Breast epithelium (tissue), 4 donors: ENCODE results near the gene SNCAIP. TPM values are rescaled to one million over a fixed set of nuclear protein-coding genes. Genes with fewer than 3 reads are reported as not detected.
A peak's percentile ranks its signal among the peaks of the same experiment; 100 is the strongest.

Experiments used
- DNase-seq, 2 donors: peaks; one replicate each; pipeline ENCODE4 v3.0.0-alpha.2; 2019; ENCODE audit warnings: low spot score in 2 of 2
- H3K27ac ChIP-seq, 2 donors: fragments of 200-600 bp; sonication (generic) in 1 of 2; one replicate each; pipeline ENCODE4 v1.5.1; 2016 to 2019; ENCODE audit warnings: mild to moderate bottlenecking in 1 of 2
- H3K27me3 ChIP-seq, 2 donors: fragments of 200-600 bp; sonication (generic) in 1 of 2; one replicate each; pipeline versions ENCODE4 v1.5.1 to v1.6.0; 2017 to 2019; ENCODE audit warnings: control low read depth in 1 of 2, mild to moderate bottlenecking in 1 of 2
- H3K36me3 ChIP-seq: fragments of 200-600 bp; one replicate; pipeline ENCODE4 v1.5.1; 2019
- H3K4me1 ChIP-seq, 2 donors: fragments of 200-600 bp; sonication (generic); one replicate each; pipeline ENCODE4 v1.5.1; 2016 to 2019; ENCODE audit warnings: control low read depth in 1 of 2
- H3K4me3 ChIP-seq, 3 donors: fragments of 200-600 bp; sonication (generic); 1 replicate in 2 of 3; 2 replicates in 1 of 3; pipeline ENCODE4 v1.5.1; 2016 to 2019; ENCODE audit warnings: mild to moderate bottlenecking in 3 of 3, moderate library complexity in 2 of 3
- H3K9me3 ChIP-seq, 2 donors: fragments of 200-600 bp; sonication (generic) in 1 of 2; one replicate each; pipeline ENCODE4 v1.5.1; 2016 to 2019; ENCODE audit warnings: control low read depth in 1 of 2
- POLR2A ChIP-seq: fragments of 450-650 bp; IDR thresholded peaks from one replicate; pipeline ENCODE4 v1.6.1; 2016; ENCODE audit warnings: antibody characterized with exemption, mild to moderate bottlenecking, moderate library complexity
- POLR2AphosphoS5 ChIP-seq, 3 donors: sonication (generic); formaldehyde crosslinking; IDR thresholded peaks; one replicate each; pipeline ENCODE4 v1.6.1; 2017; ENCODE audit warnings: antibody characterized with exemption in 3 of 3
- intact Hi-C: fragments of 100-400 bp; cut with DNase I; formaldehyde crosslinking; loops from one replicate; pipeline ENCODE4 v1.15.1; 2023; ENCODE audit warnings: low total_unique reads
- total RNA-seq, 3 donors: library from RNA; depleted of rRNA; stranded (reverse); fragments of >200 nt; gene quantifications; one replicate each; pipeline ENCODE4 v1.1.0, GENCODE V29; 2016
- TF ChIP-seq, protein P1 (sequence below), 3 donors: fragments of 450-650 bp; IDR thresholded peaks; one replicate each; pipeline ENCODE4 v1.5.1; 2016 to 2017; ENCODE audit warnings: antibody characterized with exemption in 3 of 3, mild to moderate bottlenecking in 3 of 3, moderate library complexity in 3 of 3

SNCAIP gene
- total RNA-seq, 3 donors from 2014 or later: 9.8 to 15.4 (median 10.9) TPM

DNA sequence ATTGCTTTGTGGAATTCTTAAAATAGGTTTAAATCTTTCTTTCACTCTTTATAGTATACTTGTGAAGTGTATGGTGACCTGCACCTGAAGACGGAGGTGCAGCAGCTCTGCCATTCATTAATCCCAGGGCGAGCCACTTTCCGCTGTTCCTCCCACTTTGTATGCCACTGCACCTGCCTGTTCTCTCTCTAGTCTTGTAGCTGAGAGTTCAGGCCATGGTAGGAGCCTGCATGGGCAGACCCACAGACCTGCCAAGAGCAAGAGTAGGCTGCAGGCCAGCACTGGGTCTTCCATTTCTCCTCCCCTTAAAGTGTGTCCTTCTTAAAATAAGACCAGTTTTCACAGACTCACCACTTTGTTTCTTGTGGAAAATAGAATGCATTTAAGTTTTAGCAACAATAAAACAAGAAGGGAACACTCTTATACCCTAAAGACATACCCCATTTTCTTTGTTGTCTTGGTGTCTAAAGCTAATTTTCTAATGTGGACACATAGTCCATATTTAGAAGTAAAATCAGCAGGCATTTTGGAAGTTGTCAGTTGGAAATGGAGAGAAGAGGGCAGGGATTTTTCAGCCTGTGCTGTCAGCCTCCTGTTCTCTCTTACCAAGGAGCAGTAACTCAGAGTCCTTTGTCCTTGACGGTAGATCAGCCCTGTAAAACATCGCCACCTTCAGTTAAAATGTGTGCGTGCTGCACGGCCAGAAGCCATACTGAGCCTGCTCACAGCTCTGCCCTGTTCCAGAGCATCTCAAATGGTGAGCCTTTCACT is 103.2 kb downstream of the SNCAIP start:
- no peaks in the 10 kb centered on the region for H3K27me3 ChIP-seq
- H3K27ac ChIP-seq: no peak overlapping the region
- no peak for TF ChIP-seq POLR2AphosphoS5 (IDR thresholded peaks at IDR 0.05)
- TF ChIP-seq, protein P1, sequence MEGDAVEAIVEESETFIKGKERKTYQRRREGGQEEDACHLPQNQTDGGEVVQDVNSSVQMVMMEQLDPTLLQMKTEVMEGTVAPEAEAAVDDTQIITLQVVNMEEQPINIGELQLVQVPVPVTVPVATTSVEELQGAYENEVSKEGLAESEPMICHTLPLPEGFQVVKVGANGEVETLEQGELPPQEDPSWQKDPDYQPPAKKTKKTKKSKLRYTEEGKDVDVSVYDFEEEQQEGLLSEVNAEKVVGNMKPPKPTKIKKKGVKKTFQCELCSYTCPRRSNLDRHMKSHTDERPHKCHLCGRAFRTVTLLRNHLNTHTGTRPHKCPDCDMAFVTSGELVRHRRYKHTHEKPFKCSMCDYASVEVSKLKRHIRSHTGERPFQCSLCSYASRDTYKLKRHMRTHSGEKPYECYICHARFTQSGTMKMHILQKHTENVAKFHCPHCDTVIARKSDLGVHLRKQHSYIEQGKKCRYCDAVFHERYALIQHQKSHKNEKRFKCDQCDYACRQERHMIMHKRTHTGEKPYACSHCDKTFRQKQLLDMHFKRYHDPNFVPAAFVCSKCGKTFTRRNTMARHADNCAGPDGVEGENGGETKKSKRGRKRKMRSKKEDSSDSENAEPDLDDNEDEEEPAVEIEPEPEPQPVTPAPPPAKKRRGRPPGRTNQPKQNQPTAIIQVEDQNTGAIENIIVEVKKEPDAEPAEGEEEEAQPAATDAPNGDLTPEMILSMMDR (IDR thresholded peaks at IDR 0.05): peak in 2 of 3 donors; percentile 34 to 50
- H3K9me3 ChIP-seq: no peaks in the 10 kb centered on the region
- DNase-seq: peak in 1 of 2 donors; percentile 24
- H3K4me3 ChIP-seq: no peak overlapping the region
- intact Hi-C loops: no loop called here
- H3K36me3 ChIP-seq: no peaks in the 10 kb centered on the region
- no peaks in the 10 kb centered on the region for H3K4me1 ChIP-seq

DNA sequence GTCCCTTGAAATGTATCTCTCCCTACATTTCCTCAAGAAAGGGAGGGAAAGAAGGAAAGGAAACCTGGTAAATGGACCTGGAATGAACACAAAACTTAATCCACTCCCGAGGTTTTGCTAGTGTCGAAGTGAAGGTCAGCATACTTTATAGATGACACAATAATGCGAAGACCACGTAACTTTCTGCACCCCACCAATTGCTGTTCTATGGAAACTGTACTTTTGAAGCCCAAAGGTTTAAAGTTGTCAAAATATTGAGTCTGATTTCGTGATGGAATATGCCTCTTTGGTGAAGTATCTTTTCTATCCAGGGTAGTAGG is 103.7 kb downstream of the SNCAIP start:
- Histone ChIP-seq H3K36me3 (no peaks in the 10 kb centered on the region), H3K4me1 (no peaks in the 10 kb centered on the region), H3K4me3 (no peak overlapping the region), H3K27me3 (no peaks in the 10 kb centered on the region), H3K27ac (no peak overlapping the region), H3K9me3 (no peaks in the 10 kb centered on the region)
- intact Hi-C loops: no loop called here
- DNase-seq: no peak
- TF ChIP-seq, protein P1 (IDR thresholded peaks at IDR 0.05): no peak
- TF ChIP-seq POLR2AphosphoS5 (IDR thresholded peaks at IDR 0.05) (no peak), POLR2A (no peak)

DNA sequence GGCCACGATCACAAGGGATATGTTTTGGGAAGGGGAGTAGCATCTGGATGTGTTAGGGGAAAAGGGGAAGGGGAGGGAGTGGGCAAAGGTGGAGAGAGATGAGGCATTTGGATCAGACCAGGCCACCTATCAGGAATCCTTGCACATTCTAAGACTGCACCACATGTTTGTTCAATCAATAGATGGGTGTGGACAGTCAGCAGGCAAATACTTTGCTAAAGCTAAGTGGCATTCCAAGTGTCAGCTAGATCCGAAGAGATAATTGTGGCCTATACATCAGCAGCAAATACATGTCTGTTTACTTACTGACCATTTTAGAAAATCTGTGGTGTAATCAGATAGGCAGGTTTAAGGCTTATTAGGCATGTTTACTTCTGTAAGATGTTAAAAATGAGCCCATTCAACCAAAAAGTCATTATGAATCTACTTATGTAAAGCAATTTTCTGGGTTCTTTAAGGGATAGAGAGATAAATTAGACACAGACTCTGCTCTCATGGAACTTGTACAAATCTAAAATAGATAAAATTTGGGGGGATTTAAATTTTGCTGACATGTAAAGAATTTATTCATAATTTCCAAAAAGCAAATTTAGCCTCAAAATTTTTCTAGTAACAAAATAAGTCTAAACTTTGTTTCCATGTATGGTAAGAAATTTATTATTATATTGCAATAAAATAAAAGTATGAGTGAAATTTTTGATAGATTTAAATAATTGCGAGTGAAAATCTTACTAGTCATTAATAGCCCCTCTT is 107.3 kb downstream of the SNCAIP start:
- TF ChIP-seq, protein P1 (IDR thresholded peaks at IDR 0.05): no peak
- TF ChIP-seq POLR2AphosphoS5 (IDR thresholded peaks at IDR 0.05): no peak
- TF ChIP-seq POLR2A: no peak
- no peak overlapping the region for H3K4me3 ChIP-seq
- H3K9me3 ChIP-seq: no peaks in the 10 kb centered on the region
- no peak overlapping the region for H3K27ac ChIP-seq
- no peaks in the 10 kb centered on the region for H3K36me3 ChIP-seq
- intact Hi-C loops: no loop called here
- H3K4me1 ChIP-seq: no peaks in the 10 kb centered on the region
- no peaks in the 10 kb centered on the region for H3K27me3 ChIP-seq
- no peak for DNase-seq

DNA sequence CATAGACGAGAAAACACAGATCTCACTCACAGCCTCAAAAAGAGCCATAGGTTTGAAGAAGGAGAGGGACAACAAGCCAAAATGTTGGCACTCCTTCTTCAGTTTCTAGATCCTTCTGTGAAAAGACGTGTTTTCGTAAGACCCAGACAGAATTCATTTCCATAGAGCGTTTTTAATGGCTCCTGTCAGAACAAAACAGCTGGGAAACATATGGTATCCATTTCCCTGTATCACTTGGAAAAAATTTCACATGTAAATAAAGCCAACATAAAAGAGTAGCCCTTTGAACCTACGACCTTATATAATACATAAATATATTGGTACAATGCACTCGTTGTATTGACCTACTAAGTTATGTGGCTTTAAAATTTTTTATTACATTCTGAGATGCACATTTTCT is 108.1 kb downstream of the SNCAIP start:
- TF ChIP-seq POLR2A: no peak
- no peak for TF ChIP-seq POLR2AphosphoS5 (IDR thresholded peaks at IDR 0.05)
- TF ChIP-seq, protein P1 (IDR thresholded peaks at IDR 0.05): no peak
- Histone ChIP-seq H3K27me3 (no peaks in the 10 kb centered on the region), H3K4me3 (no peak overlapping the region), H3K4me1 (no peaks in the 10 kb centered on the region), H3K27ac (no peak overlapping the region), H3K9me3 (no peaks in the 10 kb centered on the region), H3K36me3 (no peaks in the 10 kb centered on the region)
- no peak for DNase-seq
- intact Hi-C loops: no loop called here

DNA sequence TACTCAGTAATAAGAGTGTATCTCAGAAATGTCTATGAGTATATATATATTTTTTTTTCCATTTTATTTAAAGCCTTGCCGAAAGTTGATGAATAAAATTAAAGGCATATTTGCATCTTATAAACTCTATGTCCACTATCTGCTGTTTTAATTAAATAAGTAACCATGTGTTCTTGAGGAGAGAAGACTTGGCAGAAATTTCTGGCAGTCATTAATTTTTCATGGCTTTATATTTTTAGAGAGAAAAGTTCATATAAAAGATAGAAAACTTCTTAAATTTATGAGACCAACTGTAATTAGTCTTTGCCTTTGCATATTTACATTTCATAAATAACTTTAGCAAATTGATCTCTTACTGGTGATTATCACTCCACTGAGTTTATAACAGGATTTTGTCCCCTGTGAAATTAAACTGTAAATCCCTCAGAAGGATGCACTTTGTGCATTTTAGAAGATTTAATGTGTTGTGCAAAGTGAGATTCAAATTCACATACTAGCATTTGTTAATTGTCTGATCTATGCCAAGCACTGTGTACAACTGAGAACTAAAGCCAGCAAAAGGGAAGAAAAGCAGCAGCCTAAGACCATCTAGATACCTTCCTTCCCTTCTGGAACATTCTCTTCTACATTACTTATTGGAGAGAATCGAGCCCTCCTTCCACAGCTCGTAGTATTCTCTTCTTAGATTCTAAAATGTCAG is 108.7 kb downstream of the SNCAIP start:
- intact Hi-C loops: no loop called here
- Histone ChIP-seq H3K9me3 (no peaks in the 10 kb centered on the region), H3K27ac (no peak overlapping the region), H3K4me1 (no peaks in the 10 kb centered on the region), H3K36me3 (no peaks in the 10 kb centered on the region), H3K4me3 (no peak overlapping the region), H3K27me3 (no peaks in the 10 kb centered on the region)
- TF ChIP-seq POLR2AphosphoS5 (IDR thresholded peaks at IDR 0.05): no peak
- TF ChIP-seq POLR2A: no peak
- TF ChIP-seq, protein P1 (IDR thresholded peaks at IDR 0.05): no peak
- no peak for DNase-seq
